ENCODE results near the gene RAG2. TPM values are rescaled to one million over a fixed set of nuclear protein-coding genes. Genes with fewer than 3 reads are reported as not detected.

Gene RAG2
- not detected for total RNA-seq

GRCh38 chr11:36598051-36598450 lies at the start of gene RAG2:
TSS of gene RAG2 (minus strand) at chr11:36598236. CDS start at chr11:36594168, 4,068 bp downstream.
- Histone ChIP-seq H3K36me3 (no peaks in the 10 kb centered on the region), H3K27ac (no peak within 1 kb of the TSS), H3K27me3 (no peaks in the 10 kb centered on the region), H3K9me3 (no peaks in the 10 kb centered on the region), H3K4me1 (peaks cover 0 to 6% of the 10 kb centered on the region in 2 donors), H3K4me3 (no peak within 1 kb of the TSS)
- no peak for DNase-seq (ENCODE audit: low spot score in 2 of 2)
- intact Hi-C loops (cut with DNase I) = no loop called here
- no peak for TF ChIP-seq CTCF (IDR thresholded peaks at IDR 0.05)

- H3K36me3 ChIP-seq = no peaks in the 10 kb centered on the region
- intact Hi-C loops (cut with DNase I) = no loop called here
- no peaks in the 10 kb centered on the region for H3K9me3 ChIP-seq
- DNase-seq (ENCODE audit: low spot score in 2 of 2) = no peak
- no peak overlapping the region for H3K27ac ChIP-seq
- H3K4me3 ChIP-seq = no peak overlapping the region
- H3K4me1 ChIP-seq = no peaks in the 10 kb centered on the region
- H3K27me3 ChIP-seq = no peaks in the 10 kb centered on the region
- TF ChIP-seq CTCF (IDR thresholded peaks at IDR 0.05) = no peak
Observed at GRCh38 chr11:36638556-36638955, 40.5 kb upstream of the RAG2 start.

- no peak for TF ChIP-seq CTCF (IDR thresholded peaks at IDR 0.05)
- no peak overlapping the region for H3K27ac ChIP-seq
- DNase-seq (ENCODE audit: low spot score in 2 of 2) = no peak
Observed at GRCh38 chr11:36635066-36635862, 37.2 kb upstream of the RAG2 start.

GRCh38 chr11:36631774-36632173 lies 33.7 kb upstream of the RAG2 start:
- Histone ChIP-seq H3K27me3 (no peaks in the 10 kb centered on the region), H3K27ac (no peak overlapping the region), H3K9me3 (no peaks in the 10 kb centered on the region), H3K4me1 (no peaks in the 10 kb centered on the region), H3K4me3 (no peak overlapping the region), H3K36me3 (no peaks in the 10 kb centered on the region)
- TF ChIP-seq CTCF (IDR thresholded peaks at IDR 0.05) = no peak
- DNase-seq (ENCODE audit: low spot score in 2 of 2) = no peak
- intact Hi-C loops (cut with DNase I) = no loop called here

More at GRCh38 chr11:36635066-36635862, 37.2 kb upstream of the RAG2 start:
- Histone ChIP-seq H3K9me3 (no peaks in the 10 kb centered on the region), H3K4me1 (no peaks in the 10 kb centered on the region), H3K4me3 (no peak overlapping the region), H3K36me3 (no peaks in the 10 kb centered on the region), H3K27me3 (no peaks in the 10 kb centered on the region)
- intact Hi-C loops (cut with DNase I) = no loop called here

GRCh38 chr11:36628765-36629244 lies 30.8 kb upstream of the RAG2 start:
- no peaks in the 10 kb centered on the region for H3K4me1 ChIP-seq
- H3K36me3 ChIP-seq = no peaks in the 10 kb centered on the region
- intact Hi-C loops (cut with DNase I) = no loop called here
- TF ChIP-seq CTCF (IDR thresholded peaks at IDR 0.05) = no peak
- H3K4me3 ChIP-seq = no peak overlapping the region
- H3K9me3 ChIP-seq = no peaks in the 10 kb centered on the region
- no peaks in the 10 kb centered on the region for H3K27me3 ChIP-seq
- DNase-seq (ENCODE audit: low spot score in 2 of 2) = no peak
- no peak overlapping the region for H3K27ac ChIP-seq
